ENCODE data around the gene LCN10. TPM values are rescaled to one million over a fixed set of nuclear protein-coding genes. Genes with fewer than 3 reads are reported as not detected.

The LCN10 gene
- total and polyA plus RNA-seq, 2 of the 13 experiments (the other 11 are each of a cell fraction or from before 2014, with no cell fraction given) = 0.53 to 0.61 TPM

DNA sequence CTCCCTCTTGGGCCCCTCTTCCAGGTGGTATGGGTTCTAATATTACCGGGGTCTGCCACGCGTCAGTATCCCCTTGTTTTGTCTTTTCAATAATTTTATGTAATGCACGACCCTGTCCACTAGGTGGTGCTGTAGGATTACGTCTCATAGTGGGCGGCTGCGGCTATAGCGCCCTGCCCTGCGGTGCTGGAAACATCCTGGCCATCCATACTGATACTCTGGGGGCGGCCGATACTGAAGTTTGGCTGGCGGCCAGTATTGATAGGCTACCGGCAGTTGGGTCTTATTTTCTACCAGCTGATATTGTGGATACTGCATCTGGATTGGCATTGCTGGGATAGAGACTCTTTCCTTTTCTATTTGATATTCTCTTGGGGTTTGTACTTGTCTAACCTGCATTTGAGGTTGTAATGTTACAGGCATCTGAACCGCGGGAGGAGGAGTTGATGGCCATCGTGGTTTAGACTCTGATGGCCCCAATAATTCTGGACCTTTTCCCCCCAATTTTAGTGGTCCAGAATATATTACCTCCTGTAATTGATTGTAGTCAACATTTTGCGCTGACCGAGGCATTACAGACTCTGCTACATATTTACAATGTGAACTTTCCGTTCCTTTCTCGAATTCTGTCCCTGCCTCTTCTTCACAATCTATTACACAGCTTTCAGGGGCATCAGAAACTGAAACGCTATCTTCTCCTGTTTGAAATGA lies 45.1 kb upstream of the LCN10 start (continued):
- TF ChIP-seq MIER3 (CRISPR knock-in tag; IDR thresholded peaks at IDR 0.05; ENCODE audit: borderline replicate concordance) (no peak), HCFC1 (IDR thresholded peaks at IDR 0.05; ENCODE audit: low read depth, low read length) (no peak), ATAD3A (CRISPR knock-in tag; IDR thresholded peaks at IDR 0.05) (no peak), ZEB1 (IDR thresholded peaks at IDR 0.05; ENCODE audit: insufficient replicate concordance, low read depth) (no peak), MYC (CRISPR knock-in tag; IDR thresholded peaks at IDR 0.05; ENCODE audit: borderline replicate concordance) (no peak)
- TF ChIP-seq, protein P1, sequence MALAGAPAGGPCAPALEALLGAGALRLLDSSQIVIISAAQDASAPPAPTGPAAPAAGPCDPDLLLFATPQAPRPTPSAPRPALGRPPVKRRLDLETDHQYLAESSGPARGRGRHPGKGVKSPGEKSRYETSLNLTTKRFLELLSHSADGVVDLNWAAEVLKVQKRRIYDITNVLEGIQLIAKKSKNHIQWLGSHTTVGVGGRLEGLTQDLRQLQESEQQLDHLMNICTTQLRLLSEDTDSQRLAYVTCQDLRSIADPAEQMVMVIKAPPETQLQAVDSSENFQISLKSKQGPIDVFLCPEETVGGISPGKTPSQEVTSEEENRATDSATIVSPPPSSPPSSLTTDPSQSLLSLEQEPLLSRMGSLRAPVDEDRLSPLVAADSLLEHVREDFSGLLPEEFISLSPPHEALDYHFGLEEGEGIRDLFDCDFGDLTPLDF (CRISPR knock-in tag; IDR thresholded peaks at IDR 0.05) = no peak
- TF ChIP-seq, protein P2, sequence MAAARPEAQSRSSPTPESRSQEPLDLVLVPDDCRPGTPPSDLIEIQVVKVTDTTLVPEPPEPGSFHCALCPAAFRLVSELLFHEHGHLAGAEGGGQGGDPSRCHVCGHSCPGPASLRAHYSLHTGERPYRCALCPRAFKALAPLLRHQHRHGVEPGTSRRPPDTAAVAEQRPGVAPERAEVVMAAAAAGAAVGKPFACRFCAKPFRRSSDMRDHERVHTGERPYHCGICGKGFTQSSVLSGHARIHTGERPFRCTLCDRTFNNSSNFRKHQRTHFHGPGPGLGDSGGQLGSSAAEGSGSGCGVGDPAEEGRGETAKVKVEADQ (CRISPR knock-in tag; IDR thresholded peaks at IDR 0.05; ENCODE audit: borderline replicate concordance) = no peak
- TF ChIP-seq, protein P3, sequence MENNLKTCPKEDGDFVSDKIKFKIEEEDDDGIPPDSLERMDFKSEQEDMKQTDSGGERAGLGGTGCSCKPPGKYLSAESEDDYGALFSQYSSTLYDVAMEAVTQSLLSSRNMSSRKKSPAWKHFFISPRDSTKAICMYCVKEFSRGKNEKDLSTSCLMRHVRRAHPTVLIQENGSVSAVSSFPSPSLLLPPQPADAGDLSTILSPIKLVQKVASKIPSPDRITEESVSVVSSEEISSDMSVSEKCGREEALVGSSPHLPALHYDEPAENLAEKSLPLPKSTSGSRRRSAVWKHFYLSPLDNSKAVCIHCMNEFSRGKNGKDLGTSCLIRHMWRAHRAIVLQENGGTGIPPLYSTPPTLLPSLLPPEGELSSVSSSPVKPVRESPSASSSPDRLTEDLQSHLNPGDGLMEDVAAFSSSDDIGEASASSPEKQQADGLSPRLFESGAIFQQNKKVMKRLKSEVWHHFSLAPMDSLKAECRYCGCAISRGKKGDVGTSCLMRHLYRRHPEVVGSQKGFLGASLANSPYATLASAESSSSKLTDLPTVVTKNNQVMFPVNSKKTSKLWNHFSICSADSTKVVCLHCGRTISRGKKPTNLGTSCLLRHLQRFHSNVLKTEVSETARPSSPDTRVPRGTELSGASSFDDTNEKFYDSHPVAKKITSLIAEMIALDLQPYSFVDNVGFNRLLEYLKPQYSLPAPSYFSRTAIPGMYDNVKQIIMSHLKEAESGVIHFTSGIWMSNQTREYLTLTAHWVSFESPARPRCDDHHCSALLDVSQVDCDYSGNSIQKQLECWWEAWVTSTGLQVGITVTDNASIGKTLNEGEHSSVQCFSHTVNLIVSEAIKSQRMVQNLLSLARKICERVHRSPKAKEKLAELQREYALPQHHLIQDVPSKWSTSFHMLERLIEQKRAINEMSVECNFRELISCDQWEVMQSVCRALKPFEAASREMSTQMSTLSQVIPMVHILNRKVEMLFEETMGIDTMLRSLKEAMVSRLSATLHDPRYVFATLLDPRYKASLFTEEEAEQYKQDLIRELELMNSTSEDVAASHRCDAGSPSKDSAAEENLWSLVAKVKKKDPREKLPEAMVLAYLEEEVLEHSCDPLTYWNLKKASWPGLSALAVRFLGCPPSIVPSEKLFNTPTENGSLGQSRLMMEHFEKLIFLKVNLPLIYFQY (CRISPR knock-in tag; IDR thresholded peaks at IDR 0.05; ENCODE audit: borderline replicate concordance) = no peak
- TF ChIP-seq, protein P4, sequence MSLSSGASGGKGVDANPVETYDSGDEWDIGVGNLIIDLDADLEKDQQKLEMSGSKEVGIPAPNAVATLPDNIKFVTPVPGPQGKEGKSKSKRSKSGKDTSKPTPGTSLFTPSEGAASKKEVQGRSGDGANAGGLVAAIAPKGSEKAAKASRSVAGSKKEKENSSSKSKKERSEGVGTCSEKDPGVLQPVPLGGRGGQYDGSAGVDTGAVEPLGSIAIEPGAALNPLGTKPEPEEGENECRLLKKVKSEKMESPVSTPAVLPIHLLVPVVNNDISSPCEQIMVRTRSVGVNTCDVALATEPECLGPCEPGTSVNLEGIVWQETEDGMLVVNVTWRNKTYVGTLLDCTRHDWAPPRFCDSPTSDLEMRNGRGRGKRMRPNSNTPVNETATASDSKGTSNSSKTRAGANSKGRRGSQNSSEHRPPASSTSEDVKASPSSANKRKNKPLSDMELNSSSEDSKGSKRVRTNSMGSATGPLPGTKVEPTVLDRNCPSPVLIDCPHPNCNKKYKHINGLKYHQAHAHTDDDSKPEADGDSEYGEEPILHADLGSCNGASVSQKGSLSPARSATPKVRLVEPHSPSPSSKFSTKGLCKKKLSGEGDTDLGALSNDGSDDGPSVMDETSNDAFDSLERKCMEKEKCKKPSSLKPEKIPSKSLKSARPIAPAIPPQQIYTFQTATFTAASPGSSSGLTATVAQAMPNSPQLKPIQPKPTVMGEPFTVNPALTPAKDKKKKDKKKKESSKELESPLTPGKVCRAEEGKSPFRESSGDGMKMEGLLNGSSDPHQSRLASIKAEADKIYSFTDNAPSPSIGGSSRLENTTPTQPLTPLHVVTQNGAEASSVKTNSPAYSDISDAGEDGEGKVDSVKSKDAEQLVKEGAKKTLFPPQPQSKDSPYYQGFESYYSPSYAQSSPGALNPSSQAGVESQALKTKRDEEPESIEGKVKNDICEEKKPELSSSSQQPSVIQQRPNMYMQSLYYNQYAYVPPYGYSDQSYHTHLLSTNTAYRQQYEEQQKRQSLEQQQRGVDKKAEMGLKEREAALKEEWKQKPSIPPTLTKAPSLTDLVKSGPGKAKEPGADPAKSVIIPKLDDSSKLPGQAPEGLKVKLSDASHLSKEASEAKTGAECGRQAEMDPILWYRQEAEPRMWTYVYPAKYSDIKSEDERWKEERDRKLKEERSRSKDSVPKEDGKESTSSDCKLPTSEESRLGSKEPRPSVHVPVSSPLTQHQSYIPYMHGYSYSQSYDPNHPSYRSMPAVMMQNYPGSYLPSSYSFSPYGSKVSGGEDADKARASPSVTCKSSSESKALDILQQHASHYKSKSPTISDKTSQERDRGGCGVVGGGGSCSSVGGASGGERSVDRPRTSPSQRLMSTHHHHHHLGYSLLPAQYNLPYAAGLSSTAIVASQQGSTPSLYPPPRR (CRISPR knock-in tag; IDR thresholded peaks at IDR 0.05; ENCODE audit: borderline replicate concordance) = peak; percentile 34; the same call in 1 of the 2 replicates
- TF ChIP-seq, protein P5, sequence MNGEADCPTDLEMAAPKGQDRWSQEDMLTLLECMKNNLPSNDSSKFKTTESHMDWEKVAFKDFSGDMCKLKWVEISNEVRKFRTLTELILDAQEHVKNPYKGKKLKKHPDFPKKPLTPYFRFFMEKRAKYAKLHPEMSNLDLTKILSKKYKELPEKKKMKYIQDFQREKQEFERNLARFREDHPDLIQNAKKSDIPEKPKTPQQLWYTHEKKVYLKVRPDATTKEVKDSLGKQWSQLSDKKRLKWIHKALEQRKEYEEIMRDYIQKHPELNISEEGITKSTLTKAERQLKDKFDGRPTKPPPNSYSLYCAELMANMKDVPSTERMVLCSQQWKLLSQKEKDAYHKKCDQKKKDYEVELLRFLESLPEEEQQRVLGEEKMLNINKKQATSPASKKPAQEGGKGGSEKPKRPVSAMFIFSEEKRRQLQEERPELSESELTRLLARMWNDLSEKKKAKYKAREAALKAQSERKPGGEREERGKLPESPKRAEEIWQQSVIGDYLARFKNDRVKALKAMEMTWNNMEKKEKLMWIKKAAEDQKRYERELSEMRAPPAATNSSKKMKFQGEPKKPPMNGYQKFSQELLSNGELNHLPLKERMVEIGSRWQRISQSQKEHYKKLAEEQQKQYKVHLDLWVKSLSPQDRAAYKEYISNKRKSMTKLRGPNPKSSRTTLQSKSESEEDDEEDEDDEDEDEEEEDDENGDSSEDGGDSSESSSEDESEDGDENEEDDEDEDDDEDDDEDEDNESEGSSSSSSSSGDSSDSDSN (CRISPR knock-in tag; IDR thresholded peaks at IDR 0.05) = no peak
- TF ChIP-seq, protein P6, sequence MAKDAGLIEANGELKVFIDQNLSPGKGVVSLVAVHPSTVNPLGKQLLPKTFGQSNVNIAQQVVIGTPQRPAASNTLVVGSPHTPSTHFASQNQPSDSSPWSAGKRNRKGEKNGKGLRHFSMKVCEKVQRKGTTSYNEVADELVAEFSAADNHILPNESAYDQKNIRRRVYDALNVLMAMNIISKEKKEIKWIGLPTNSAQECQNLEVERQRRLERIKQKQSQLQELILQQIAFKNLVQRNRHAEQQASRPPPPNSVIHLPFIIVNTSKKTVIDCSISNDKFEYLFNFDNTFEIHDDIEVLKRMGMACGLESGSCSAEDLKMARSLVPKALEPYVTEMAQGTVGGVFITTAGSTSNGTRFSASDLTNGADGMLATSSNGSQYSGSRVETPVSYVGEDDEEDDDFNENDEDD (CRISPR knock-in tag; IDR thresholded peaks at IDR 0.05; ENCODE audit: borderline replicate concordance) = 0 out of 2 replicates have a peak, but pooled peaks have one; percentile 10
